ENCODE data around the gene KRT35.

KRT35 gene

GRCh38 chr17:41481036-41481435, at the start of gene KRT35:
Gene KRT35 (minus strand): TSS chr17:41481151. CDS start chr17:41481097, 54 bp downstream.
- no peak for FAIRE-seq
- no peak for DNase-seq (ENCODE audit: insufficient read length, low spot score)
- TF ChIP-seq POLR2A (IDR thresholded peaks at IDR 0.05; ENCODE audit: low read depth, low read length) = no peak

GRCh38 chr17:41530062-41531048, 49.4 kb upstream of the KRT35 start:
- FAIRE-seq = peak; percentile 30
- peak; percentile 98 for DNase-seq (ENCODE audit: insufficient read length, low spot score)
- TF ChIP-seq POLR2A (IDR thresholded peaks at IDR 0.05; ENCODE audit: low read depth, low read length) = peak; percentile 14; the same call in 1 of the 2 replicates

DNA sequence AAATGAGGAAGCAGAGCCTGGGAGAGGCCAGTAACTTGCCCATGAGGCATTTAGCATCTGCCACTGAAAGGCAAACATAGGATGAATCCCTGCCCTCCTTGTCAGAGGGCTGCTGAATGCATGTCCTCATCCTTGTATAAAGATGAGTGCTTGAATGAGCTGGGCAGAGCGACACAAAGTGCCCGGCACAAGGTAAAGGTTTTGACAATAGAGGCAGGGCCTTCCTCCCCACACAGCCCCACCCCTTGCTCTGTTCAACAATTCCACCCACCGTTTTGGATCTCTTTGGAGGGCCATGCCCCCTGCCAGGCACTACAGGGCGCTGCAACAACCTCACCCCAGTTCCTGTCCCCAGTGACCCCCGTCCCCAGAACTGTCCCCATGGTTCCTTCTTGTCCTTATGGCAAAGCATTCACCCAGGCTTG, 48.6 kb upstream of the KRT35 start:
- DNase-seq (ENCODE audit: insufficient read length, low spot score) = no peak
- TF ChIP-seq POLR2A (IDR thresholded peaks at IDR 0.05; ENCODE audit: low read depth, low read length) = no peak
- FAIRE-seq = no peak

- TF ChIP-seq POLR2A (IDR thresholded peaks at IDR 0.05; ENCODE audit: low read depth, low read length) = no peak
- FAIRE-seq (no peak), DNase-seq (ENCODE audit: insufficient read length, low spot score) (no peak)
Measured at GRCh38 chr17:41528959-41529353, 48.0 kb upstream of the KRT35 start.

DNA sequence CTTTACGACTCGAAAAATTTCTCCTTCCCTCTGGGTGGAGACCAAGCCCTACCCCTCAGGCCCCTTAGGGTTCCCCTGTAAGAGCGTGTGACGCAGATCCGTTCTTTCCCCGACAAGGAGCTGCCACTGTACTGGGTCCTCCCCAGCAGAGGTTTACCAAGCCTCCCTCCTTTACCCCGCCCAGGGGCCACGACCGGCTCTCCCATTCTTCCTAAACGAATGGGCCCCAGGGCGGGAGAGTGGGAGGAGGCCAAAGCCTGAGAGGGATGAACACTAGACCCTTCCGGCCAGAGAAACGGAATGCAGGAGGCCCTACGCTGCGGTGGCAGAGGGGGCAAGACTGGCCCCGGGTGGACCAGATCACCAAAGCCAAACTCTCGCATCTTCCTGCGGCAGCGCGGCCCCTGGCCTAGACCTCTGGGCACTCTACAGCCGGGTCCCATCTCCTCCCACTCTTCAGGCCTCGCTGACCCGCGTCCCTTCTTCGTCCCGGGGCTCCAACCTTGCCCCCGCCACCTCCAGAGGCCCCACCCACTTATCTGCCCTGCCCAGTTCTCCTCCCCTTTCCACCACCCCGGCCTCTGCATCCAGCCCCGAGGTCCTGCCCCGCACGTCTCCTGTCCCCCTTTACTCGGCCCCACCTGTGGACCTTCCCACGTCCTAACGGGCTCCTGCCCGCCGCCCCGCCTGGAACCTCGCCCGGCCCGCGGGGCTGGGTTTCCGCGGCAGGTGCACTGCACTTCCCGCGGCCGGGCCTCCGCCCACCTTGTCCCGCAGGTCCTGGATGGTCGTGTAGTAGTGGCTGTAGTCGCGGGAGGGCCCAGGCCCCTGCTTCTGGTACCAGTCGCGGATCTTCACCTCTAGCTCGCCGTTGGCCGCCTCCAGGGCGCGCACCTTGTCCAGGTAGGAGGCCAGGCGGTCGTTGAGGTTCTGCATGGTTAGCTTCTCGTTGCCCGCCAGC, 46.4 kb upstream of the KRT35 start:
- FAIRE-seq (no peak), DNase-seq (ENCODE audit: insufficient read length, low spot score) (no peak)
- TF ChIP-seq POLR2A (IDR thresholded peaks at IDR 0.05; ENCODE audit: low read depth, low read length) = no peak

- DNase-seq (ENCODE audit: insufficient read length, low spot score) (no peak), FAIRE-seq (no peak)
- no peak for TF ChIP-seq POLR2A (IDR thresholded peaks at IDR 0.05; ENCODE audit: low read depth, low read length)
Measured at GRCh38 chr17:41524261-41524660, 43.3 kb upstream of the KRT35 start.

DNA sequence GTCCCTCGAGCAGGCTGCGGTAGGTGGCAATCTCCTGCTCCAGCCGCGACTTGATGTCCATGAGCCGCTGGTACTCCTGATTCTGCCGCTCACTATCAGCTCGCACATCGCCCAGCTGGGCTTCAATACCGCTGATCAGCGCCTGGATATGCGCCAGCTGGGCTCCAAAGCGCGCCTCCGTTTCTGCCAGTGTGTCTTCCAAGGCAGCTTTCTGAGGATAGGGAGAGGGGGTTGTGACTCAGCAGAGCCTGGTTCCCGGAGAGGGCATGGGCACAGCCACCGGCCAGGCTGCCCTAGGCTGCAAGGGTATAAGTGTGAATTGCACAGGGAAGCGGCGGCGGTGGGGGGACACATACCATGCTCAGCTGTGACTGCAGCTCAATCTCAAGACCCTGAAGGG, 42.8 kb upstream of the KRT35 start:
- TF ChIP-seq POLR2A (IDR thresholded peaks at IDR 0.05; ENCODE audit: low read depth, low read length) = no peak
- DNase-seq (ENCODE audit: insufficient read length, low spot score) (no peak), FAIRE-seq (no peak)

- TF ChIP-seq POLR2A (IDR thresholded peaks at IDR 0.05; ENCODE audit: low read depth, low read length) = no peak
- FAIRE-seq = no peak
- DNase-seq (ENCODE audit: insufficient read length, low spot score) = no peak
Measured at GRCh38 chr17:41523225-41523593, 42.3 kb upstream of the KRT35 start.

DNA sequence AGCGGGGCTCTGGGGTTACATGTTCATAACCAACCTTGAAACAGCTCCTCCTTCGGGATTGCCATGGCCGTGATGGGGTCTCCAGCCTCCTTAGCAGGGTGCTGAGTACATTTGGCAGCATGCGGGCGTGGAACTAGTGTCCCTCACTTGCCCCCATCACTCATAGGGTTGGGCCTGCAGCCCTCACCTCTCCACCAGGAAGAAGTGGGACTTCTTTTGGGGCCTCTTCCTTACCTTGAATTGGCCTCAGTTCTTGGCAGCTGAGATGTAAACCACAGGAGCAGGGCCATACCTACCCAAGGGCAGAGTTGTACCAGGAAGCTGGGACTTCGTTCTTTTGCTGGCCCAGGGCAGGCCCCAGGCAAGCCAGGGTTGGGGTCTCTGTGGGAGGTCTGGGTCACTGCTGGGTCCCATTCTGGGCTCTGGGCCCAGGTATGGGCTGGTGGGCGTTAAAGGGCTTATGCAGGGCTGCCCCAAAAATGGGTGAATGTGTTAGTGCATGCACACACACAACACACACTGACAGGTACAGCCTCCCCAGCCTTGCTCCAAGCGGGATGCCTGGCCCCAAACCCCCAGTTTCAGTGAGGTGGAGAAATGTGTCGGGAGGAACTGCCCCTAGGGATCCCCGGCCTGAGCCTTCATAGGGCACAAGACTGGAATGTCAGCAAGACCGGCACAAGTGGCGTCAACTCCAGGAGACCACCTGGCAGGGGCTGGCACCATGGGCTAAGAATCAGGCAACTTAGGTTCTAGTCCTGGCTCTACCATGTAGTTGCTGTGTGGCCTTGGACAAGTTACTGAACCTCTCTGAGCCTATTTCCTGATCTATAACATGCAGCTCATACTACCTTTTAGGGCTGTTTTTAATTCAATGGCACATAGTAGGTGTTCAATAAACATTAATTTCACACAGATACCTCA, 41.6 kb upstream of the KRT35 start:
- no peak for TF ChIP-seq POLR2A (IDR thresholded peaks at IDR 0.05; ENCODE audit: low read depth, low read length)
- DNase-seq (ENCODE audit: insufficient read length, low spot score) (no peak), FAIRE-seq (no peak)

DNA sequence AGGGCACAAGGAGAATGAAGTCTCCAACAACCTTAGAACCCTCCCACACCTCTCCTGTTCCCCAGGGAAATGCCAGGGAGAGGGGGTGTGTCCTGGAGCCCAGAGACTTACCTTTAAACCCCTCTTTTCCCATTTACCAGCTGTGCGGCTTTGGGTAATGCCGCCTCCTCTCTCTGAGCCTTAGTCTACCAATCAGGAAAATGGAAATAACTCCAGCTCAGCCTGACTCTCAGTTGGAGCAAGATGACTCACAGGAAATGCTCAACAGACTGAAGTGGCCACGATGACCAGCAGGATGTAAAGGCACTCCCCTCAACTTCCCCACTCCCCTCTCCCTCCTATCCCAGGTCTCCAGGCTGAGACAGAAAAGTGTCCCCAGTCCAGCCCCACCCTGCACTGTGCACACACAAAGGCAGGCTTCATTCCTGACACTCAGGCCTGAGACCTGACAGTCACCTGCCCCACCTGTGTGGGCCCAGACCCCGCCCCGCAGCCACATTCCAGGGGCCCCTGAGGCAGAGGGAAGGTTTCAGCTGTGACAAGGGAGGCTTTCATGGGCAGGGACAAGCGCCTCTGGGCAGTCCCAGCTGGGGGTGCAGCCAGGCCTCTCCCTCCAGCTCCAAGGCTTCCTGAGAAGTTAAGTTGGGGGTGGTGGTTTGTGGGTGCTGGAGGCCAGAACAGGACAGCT, 40.8 kb upstream of the KRT35 start:
- peak; percentile 44; the same call in 1 of the 2 replicates for TF ChIP-seq POLR2A (IDR thresholded peaks at IDR 0.05; ENCODE audit: low read depth, low read length)
- peak; percentile 88 for DNase-seq (ENCODE audit: insufficient read length, low spot score)
- no peak for FAIRE-seq

GRCh38 chr17:41520821-41521521, 40.0 kb upstream of the KRT35 start:
- DNase-seq (ENCODE audit: insufficient read length, low spot score) = no peak

More at GRCh38 chr17:41520821-41521521, 40.0 kb upstream of the KRT35 start:
- FAIRE-seq = no peak
- TF ChIP-seq POLR2A (IDR thresholded peaks at IDR 0.05; ENCODE audit: low read depth, low read length) = no peak

All from H54 (cell line).